Uterus (tissue), 4 donors: ENCODE data around the gene DERA. TPM values are rescaled to one million over a fixed set of nuclear protein-coding genes. Genes with fewer than 3 reads are reported as not detected.

ENCODE experiments used
- DNase-seq, 2 donors: peaks; one replicate each; pipeline ENCODE4 v3.0.0-alpha.2; 2019 to 2020
- H3K27ac ChIP-seq, 2 donors: fragments of 200-600 bp; sonication (generic); 1 replicate in 1 of 2; 2 replicates in 1 of 2; pipeline ENCODE4 v1.5.1; 2016 to 2018
- H3K27me3 ChIP-seq, 2 donors: fragments of 200-600 bp; sonication (generic); one replicate each; pipeline ENCODE4 v1.5.1; 2018 to 2019; ENCODE audit warnings: control low read depth in 1 of 2
- H3K36me3 ChIP-seq, 2 donors: fragments of 200-600 bp; sonication (generic); one replicate each; pipeline ENCODE4 v1.5.1; 2019; ENCODE audit warnings: control low read depth in 1 of 2
- H3K4me1 ChIP-seq, 2 donors: fragments of 200-600 bp; sonication (generic); one replicate each; pipeline ENCODE4 v1.5.1; 2018 to 2019; ENCODE audit warnings: control low read depth in 1 of 2
- H3K4me3 ChIP-seq, 2 donors: fragments of 200-600 bp; sonication (generic); 1 replicate in 1 of 2; 2 replicates in 1 of 2; pipeline ENCODE4 v1.5.1; 2018 to 2019; ENCODE audit warnings: mild to moderate bottlenecking in 1 of 2
- H3K9me3 ChIP-seq, 2 donors: fragments of 200-600 bp; sonication (generic); one replicate each; pipeline ENCODE4 v1.5.1; 2019; ENCODE audit warnings: control low read depth in 1 of 2
- POLR2A ChIP-seq, 2 donors: fragments of 450-650 bp; IDR thresholded peaks; one replicate each; pipeline ENCODE4 v1.6.1; 2016; ENCODE audit warnings: antibody characterized with exemption in 2 of 2, mild to moderate bottlenecking in 1 of 2, moderate library complexity in 1 of 2
- intact Hi-C: fragments of 100-400 bp; cut with DNase I; formaldehyde crosslinking; loops from one replicate; pipeline ENCODE4 v1.15.1; 2023; ENCODE audit warnings: low total_unique reads
- total RNA-seq, 4 donors: library from RNA; depleted of rRNA in 3 of 4; stranded (reverse); fragments of >200 nt in 3 of 4; gene quantifications; one replicate each; pipeline versions ENCODE4 v1.1.0 to v1.2.4, GENCODE V29; 2014 to 2023
- TF ChIP-seq, protein P1 (sequence below), 4 experiments: fragments of 200-600 bp in 2 of 4; fragments of 450-650 bp in 2 of 4; sonication (generic) in 2 of 4; IDR thresholded peaks; one replicate each; pipeline ENCODE4 v1.5.1; 2016 to 2019; ENCODE audit warnings: antibody characterized with exemption in 4 of 4, mild to moderate bottlenecking in 2 of 4, moderate library complexity in 1 of 4
- donor health status: DM: yes; HTN: yes; CAD: no.

Gene DERA
- total RNA-seq, 4 donors from 2014 or later, result 7.7 to 58.3 (median 19.2) TPM

DNA sequence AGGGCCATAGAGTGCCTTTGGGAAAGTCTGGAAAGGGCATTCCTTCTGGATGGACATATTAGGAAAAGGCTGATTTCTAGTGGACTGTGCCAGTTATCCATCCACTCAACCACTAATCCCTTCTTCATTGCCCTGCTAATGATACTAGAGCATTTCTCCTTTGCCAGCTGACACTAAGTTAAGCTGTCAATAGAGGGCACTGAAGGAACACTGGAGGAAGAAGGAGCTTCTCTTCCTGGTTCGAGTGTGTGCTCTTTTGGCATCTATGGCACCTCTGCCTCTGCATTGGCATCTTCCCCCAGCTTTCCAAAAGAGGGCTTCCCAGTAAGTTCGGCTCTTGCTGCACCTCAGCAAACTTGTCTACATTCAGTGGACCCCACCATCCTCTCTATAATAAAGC is 165.4 kb downstream of the DERA start:
- Histone ChIP-seq H3K9me3 (no peaks in the 10 kb centered on the region), H3K27ac (no peak overlapping the region), H3K4me3 (no peak overlapping the region), H3K36me3 (no peaks in the 10 kb centered on the region), H3K4me1 (no peaks in the 10 kb centered on the region), H3K27me3 (no peaks in the 10 kb centered on the region)
- no peak for DNase-seq
- TF ChIP-seq, protein P1, sequence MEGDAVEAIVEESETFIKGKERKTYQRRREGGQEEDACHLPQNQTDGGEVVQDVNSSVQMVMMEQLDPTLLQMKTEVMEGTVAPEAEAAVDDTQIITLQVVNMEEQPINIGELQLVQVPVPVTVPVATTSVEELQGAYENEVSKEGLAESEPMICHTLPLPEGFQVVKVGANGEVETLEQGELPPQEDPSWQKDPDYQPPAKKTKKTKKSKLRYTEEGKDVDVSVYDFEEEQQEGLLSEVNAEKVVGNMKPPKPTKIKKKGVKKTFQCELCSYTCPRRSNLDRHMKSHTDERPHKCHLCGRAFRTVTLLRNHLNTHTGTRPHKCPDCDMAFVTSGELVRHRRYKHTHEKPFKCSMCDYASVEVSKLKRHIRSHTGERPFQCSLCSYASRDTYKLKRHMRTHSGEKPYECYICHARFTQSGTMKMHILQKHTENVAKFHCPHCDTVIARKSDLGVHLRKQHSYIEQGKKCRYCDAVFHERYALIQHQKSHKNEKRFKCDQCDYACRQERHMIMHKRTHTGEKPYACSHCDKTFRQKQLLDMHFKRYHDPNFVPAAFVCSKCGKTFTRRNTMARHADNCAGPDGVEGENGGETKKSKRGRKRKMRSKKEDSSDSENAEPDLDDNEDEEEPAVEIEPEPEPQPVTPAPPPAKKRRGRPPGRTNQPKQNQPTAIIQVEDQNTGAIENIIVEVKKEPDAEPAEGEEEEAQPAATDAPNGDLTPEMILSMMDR (IDR thresholded peaks at IDR 0.05), result no peak
- TF ChIP-seq POLR2A (IDR thresholded peaks at IDR 0.05), result no peak
- intact Hi-C loops, result no loop called here

GRCh38 chr12:16076970-16077522 is 165.9 kb downstream of the DERA start:
- intact Hi-C loops, result no loop called here
- no peak for DNase-seq
- Histone ChIP-seq H3K9me3 (no peaks in the 10 kb centered on the region), H3K4me1 (no peaks in the 10 kb centered on the region), H3K4me3 (no peak overlapping the region), H3K36me3 (no peaks in the 10 kb centered on the region), H3K27ac (no peak overlapping the region), H3K27me3 (no peaks in the 10 kb centered on the region)
- TF ChIP-seq, protein P1 (IDR thresholded peaks at IDR 0.05), result no peak
- no peak for TF ChIP-seq POLR2A (IDR thresholded peaks at IDR 0.05)

DNA sequence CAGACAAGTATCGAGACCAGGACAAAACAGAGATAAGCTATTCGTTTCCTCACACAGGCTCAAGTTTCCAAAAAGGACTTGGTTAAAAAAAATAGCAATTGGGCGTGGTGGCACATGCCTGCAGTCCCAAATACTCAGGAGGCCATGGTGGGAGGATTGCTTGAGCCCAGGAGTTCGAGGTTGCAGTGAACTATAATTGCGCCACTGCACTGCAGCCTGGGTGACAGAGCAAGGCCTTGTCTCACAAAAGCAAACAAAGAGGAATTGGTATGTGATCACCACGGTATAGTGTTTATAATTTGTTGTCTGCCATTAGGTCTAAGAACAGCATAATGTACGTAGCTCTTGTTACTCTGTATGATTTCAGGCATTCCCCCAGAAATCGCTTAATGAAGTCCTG is 175.3 kb downstream of the DERA start:
- intact Hi-C loops, result no loop called here
- no peak for TF ChIP-seq POLR2A (IDR thresholded peaks at IDR 0.05)
- TF ChIP-seq, protein P1 (IDR thresholded peaks at IDR 0.05), result no peak
- no peaks in the 10 kb centered on the region for H3K4me1 ChIP-seq
- H3K4me3 ChIP-seq, result no peak overlapping the region
- no peaks in the 10 kb centered on the region for H3K9me3 ChIP-seq
- no peak overlapping the region for H3K27ac ChIP-seq
- DNase-seq, result no peak
- H3K27me3 ChIP-seq, result no peaks in the 10 kb centered on the region
- H3K36me3 ChIP-seq, result no peaks in the 10 kb centered on the region

GRCh38 chr12:16086942-16087341 is 175.8 kb downstream of the DERA start:
- no peak for DNase-seq
- no peak overlapping the region for H3K27ac ChIP-seq
- no peaks in the 10 kb centered on the region for H3K36me3 ChIP-seq
- no peaks in the 10 kb centered on the region for H3K4me1 ChIP-seq
- no peak overlapping the region for H3K4me3 ChIP-seq
- H3K27me3 ChIP-seq, result no peaks in the 10 kb centered on the region
- no peak for TF ChIP-seq POLR2A (IDR thresholded peaks at IDR 0.05)
- TF ChIP-seq, protein P1 (IDR thresholded peaks at IDR 0.05), result no peak
- H3K9me3 ChIP-seq, result no peaks in the 10 kb centered on the region
- intact Hi-C loops, result no loop called here

Other genes with a start within 250 kb of the DERA start
- 100 to 1,000 TPM in 3 of 4 donors, 10 to 100 TPM in 1; 93.7 to 173 (median 109) TPM for gene EPS8, start 121.9 kb upstream of the DERA start, total RNA-seq
- 10 to 100 TPM; 43.8 to 65.8 (median 58.2) TPM for gene STRAP, start 28.9 kb upstream of the DERA start, total RNA-seq